ENCODE measurements around the gene PIEZO1.

DNA sequence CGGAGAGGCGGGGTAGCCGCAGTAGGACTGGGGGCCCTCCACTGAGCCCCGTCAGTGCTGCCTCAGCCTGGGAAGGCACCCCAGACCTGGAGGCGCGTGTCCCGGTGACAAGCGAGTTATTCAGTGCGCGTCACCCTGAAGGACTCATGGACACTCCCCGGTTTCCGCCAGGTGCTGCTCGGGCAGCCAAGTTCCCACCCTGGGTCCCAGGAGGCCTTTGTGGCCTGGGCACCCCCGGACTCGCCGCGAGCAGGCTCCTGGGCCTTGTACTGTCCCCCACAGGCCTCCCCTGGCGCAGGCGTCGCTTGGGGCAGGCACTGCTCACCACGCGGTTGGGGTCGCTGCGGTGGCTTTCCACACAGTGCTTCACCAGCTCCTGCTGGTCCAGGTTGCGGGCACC, 86.4 kb downstream of the PIEZO1 start:
- no peak for TF ChIP-seq CTCF (IDR thresholded peaks at IDR 0.05)
- no peak for TF ChIP-seq POLR2A (IDR thresholded peaks at IDR 0.05)
